ENCODE results near the gene ARHGAP30.

DNA sequence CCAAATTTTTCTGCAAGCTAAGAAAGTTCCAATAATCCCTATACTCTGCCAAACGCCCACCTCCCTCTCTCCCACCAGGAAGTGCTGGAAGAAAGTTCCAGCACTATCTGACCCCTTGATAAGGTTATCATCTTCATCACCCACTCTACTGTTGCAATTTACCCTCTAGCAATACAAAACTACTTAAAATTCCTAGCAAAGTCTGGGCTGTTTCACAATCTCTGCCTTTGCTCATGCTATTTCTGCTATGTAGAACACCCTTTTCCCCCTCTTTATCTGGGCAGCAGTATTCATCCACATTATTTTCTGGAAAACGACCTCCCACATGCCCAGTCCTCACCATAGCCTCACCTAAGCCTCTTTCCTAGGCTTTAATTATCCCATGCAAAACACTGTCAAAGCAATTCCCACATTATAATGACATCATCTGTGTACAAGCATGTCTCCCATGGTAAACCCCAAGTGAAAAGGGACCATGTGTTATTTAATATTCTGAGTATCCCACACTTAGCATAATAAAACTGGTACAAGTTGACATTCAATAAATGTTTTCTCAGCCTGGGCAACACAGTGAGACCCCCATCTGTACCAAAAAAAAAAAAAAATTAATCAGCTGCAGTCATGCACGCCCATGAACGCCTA, 60.7 kb downstream of the ARHGAP30 start:
- TF ChIP-seq, protein P1, sequence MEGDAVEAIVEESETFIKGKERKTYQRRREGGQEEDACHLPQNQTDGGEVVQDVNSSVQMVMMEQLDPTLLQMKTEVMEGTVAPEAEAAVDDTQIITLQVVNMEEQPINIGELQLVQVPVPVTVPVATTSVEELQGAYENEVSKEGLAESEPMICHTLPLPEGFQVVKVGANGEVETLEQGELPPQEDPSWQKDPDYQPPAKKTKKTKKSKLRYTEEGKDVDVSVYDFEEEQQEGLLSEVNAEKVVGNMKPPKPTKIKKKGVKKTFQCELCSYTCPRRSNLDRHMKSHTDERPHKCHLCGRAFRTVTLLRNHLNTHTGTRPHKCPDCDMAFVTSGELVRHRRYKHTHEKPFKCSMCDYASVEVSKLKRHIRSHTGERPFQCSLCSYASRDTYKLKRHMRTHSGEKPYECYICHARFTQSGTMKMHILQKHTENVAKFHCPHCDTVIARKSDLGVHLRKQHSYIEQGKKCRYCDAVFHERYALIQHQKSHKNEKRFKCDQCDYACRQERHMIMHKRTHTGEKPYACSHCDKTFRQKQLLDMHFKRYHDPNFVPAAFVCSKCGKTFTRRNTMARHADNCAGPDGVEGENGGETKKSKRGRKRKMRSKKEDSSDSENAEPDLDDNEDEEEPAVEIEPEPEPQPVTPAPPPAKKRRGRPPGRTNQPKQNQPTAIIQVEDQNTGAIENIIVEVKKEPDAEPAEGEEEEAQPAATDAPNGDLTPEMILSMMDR (IDR thresholded peaks at IDR 0.05) = no peak
- TF ChIP-seq POLR2A (IDR thresholded peaks at IDR 0.05) (no peak), POLR2AphosphoS5 (IDR thresholded peaks at IDR 0.05; ENCODE audit: insufficient read depth in 1 of 2, low read depth in 1 of 2) (no peak)

Data from vagina (tissue), 2 donors.